A549 (cell line): ENCODE results near the gene RNF2. TPM values are rescaled to one million over a fixed set of nuclear protein-coding genes. Genes with fewer than 3 reads are reported as not detected.

Experiments
- ATAC-seq, 2 experiments: fragments of 200-7000 bp in 1 of 2; fragments of >200 bp in 1 of 2; cut with Nextera tagmentation in 1 of 2; cut with Tn5 transposase in 1 of 2; 3 replicates each; pipeline versions ENCODE4 v1.8.0 to v1.9.1; 2018 to 2020; ENCODE audit warnings: mild to moderate bottlenecking in 1 of 2, moderate library complexity in 1 of 2
- CTCF ChIA-PET: fragments of 300-600 bp; sonication (Branson Sonifier 250); formaldehyde crosslinking; extraction: SDS; loops from one replicate; lab custom pipeline; 2021; ENCODE audit warnings: antibody characterized with exemption, inconsistent platforms; lab: Yijun Ruan, JAX
- POLR2A ChIA-PET: fragments of 350-600 bp; formaldehyde crosslinking; extraction: SDS; loops from one replicate; lab custom pipeline; 2021; ENCODE audit warnings: antibody characterized with exemption, inconsistent platforms; lab: Yijun Ruan, JAX
- DNase-seq, 2 experiments: peaks; one replicate each; pipeline versions ENCODE4 v3.0.0 to v3.0.0-alpha.2; 2011 to 2016; ENCODE audit warnings: low read depth in 1 of 2, low spot score in 1 of 2
- FAIRE-seq: peaks from 2 replicates; lab custom pipeline; 2011; peaks lifted over from hg19 to GRCh38; lab: Jason Lieb, UNC
- H3K27ac ChIP-seq, 2 experiments: fragments of >200 bp; sonication (Bioruptor Twin); formaldehyde crosslinking; 3 replicates each; pipeline ENCODE4 v1.5.1; 2016 to 2017
- H3K4me1 ChIP-seq: fragments of >200 bp; sonication (Bioruptor Twin); formaldehyde crosslinking; 3 replicates; pipeline ENCODE4 v1.6.1; 2016
- H3K4me2 ChIP-seq: fragments of >200 bp; sonication (Bioruptor Twin); formaldehyde crosslinking; 3 replicates; pipeline ENCODE4 v1.6.1; 2016
- H3K4me3 ChIP-seq: fragments of >200 bp; sonication (Bioruptor Twin); formaldehyde crosslinking; 3 replicates; pipeline ENCODE4 v1.5.1; 2016
- H3K9me3 ChIP-seq: fragments of >200 bp; sonication (Bioruptor Twin); formaldehyde crosslinking; 3 replicates; pipeline ENCODE4 v1.6.1; 2016
- CBX8 ChIP-seq: fragments of 200-600 bp; sonication (generic); IDR thresholded peaks from 2 replicates; pipeline ENCODE4 v1.6.1; 2016
- CEBPB ChIP-seq, 2 experiments: fragments of >200 bp in 1 of 2; sonication (Bioruptor Twin) in 1 of 2; formaldehyde crosslinking in 1 of 2; IDR thresholded peaks; 2 replicates each; pipeline ENCODE4 v1.6.1; 2012 to 2016
- CHD4 ChIP-seq: fragments of 200-600 bp; sonication (generic); IDR thresholded peaks from 2 replicates; pipeline ENCODE4 v1.6.1; 2016; ENCODE audit warnings: antibody characterized with exemption, mild to moderate bottlenecking, borderline replicate concordance
- E2F6 ChIP-seq: IDR thresholded peaks from 2 replicates; pipeline ENCODE4 v1.6.1; 2012; ENCODE audit warnings: low read depth, borderline replicate concordance
- EHF ChIP-seq: fragments of 250-450 bp; sonication (Bioruptor Pico); IDR thresholded peaks from 2 replicates; pipeline ENCODE4 v1.5.0; 2020; ENCODE audit warnings: mild to moderate bottlenecking
- ELK1 ChIP-seq: fragments of 150-350 bp; IDR thresholded peaks from 2 replicates; pipeline ENCODE4 v1.6.1; 2014; ENCODE audit warnings: low read depth, mild to moderate bottlenecking, low read length
- HDAC2 ChIP-seq: fragments of 200-600 bp; sonication (generic); IDR thresholded peaks from 2 replicates; pipeline ENCODE4 v1.6.1; 2016
- HEYL ChIP-seq: fragments of 250-450 bp; sonication (Bioruptor Pico); IDR thresholded peaks from 2 replicates; pipeline ENCODE4 v1.8.0; 2021; ENCODE audit warnings: mild to moderate bottlenecking, moderate library complexity
- HOXA7 ChIP-seq: fragments of 250-450 bp; sonication (Bioruptor Pico); IDR thresholded peaks from 2 replicates; pipeline ENCODE4 v1.5.0; 2020; ENCODE audit warnings: mild to moderate bottlenecking, moderate library complexity
- HOXB5 ChIP-seq: fragments of 250-450 bp; sonication (Bioruptor Pico); IDR thresholded peaks from 2 replicates; pipeline ENCODE4 v1.5.0; 2020; ENCODE audit warnings: mild to moderate bottlenecking, moderate library complexity
- JUN ChIP-seq, 2 experiments: fragments of >200 bp; sonication (Bioruptor Twin); formaldehyde crosslinking; IDR thresholded peaks; 2 replicates in 1 of 2; 3 replicates in 1 of 2; pipeline ENCODE4 v1.6.1; 2016 to 2017
- NFE2L2 ChIP-seq: fragments of 150-350 bp; conservative IDR thresholded peaks from 2 replicates; pipeline ENCODE4 v1.6.1; 2014; ENCODE audit warnings: low read length
- RAD21 ChIP-seq, 2 experiments: fragments of >200 bp in 1 of 2; sonication (Bioruptor Twin) in 1 of 2; formaldehyde crosslinking in 1 of 2; IDR thresholded peaks in 1 of 2; conservative IDR thresholded peaks in 1 of 2; 2 replicates in 1 of 2; 3 replicates in 1 of 2; pipeline ENCODE4 v1.6.1; 2012 to 2018; ENCODE audit warnings: inconsistent platforms in 1 of 2
- RFX5 ChIP-seq: fragments of 450-650 bp; IDR thresholded peaks from 2 replicates; pipeline ENCODE4 v1.7.1; 2014; ENCODE audit warnings: antibody characterized with exemption, mild to moderate bottlenecking, moderate library complexity
- SREBF2 ChIP-seq: fragments of 450-650 bp; IDR thresholded peaks from 2 replicates; pipeline ENCODE4 v1.6.1; 2014; ENCODE audit warnings: mild to moderate bottlenecking, moderate library complexity
- USF2 ChIP-seq: fragments of 450-650 bp; IDR thresholded peaks from 2 replicates; pipeline ENCODE4 v1.6.1; 2014; ENCODE audit warnings: antibody characterized with exemption
- ZC3H11A ChIP-seq: fragments of 450-650 bp; IDR thresholded peaks from 2 replicates; pipeline ENCODE4 v1.6.1; 2014; ENCODE audit warnings: antibody characterized with exemption, mild to moderate bottlenecking
- ZNF302 ChIP-seq: fragments of 250-450 bp; sonication (Bioruptor Pico); IDR thresholded peaks from 2 replicates; pipeline ENCODE4 v1.9.0; 2021; ENCODE audit warnings: inconsistent platforms, mild to moderate bottlenecking, moderate library complexity
- WGBS: methylation state at CpG from one replicate; pipeline ENCODE4 v1.1.6; 2017; ENCODE audit errors: missing lambda C conversion rate; 5-methylcytosine and 5-hydroxymethylcytosine counted together
- polyA plus RNA-seq, 4 experiments: library from polyadenylated mRNA; depleted of rRNA in 3 of 4; stranded (reverse); fragments of >200 nt; fragmentation: RNase III in 1 of 4; extraction: RNeasy Plus Mini Kit Qiagen cat#74134 plus additional on column Dnase treatment in 1 of 4; gene quantifications; 2 replicates in 3 of 4; 3 replicates in 1 of 4; pipeline ENCODE4 v1.2.3, GENCODE V29; 2011 to 2017
- TF ChIP-seq, protein P1 (sequence below): IDR thresholded peaks from 2 replicates; pipeline ENCODE4 v1.6.1; 2012

RNF2 gene
- polyA plus RNA-seq, 2 of the 4 experiments (the other 2 are of a cell fraction): 16.6 to 38.2 TPM

DNA sequence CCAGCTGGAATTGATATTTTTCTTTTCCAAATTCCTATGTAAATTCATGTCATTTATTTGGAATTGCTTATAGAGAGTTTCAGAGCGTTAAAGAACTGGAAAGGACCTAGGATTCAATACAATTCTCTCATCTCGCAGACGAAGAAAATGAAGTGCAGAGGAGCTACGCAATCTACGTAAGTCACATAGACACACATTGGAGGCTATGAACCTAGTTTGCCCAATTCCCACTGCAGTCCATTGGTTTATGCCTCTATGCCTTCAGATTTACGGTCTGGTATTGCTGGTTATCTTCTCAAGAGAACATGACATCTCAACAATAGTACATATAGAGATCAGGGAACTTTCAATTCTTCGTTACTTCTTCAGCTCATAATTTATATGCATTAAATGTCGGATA, 971 bp upstream of the RNF2 start:
- TF ChIP-seq HOXB5 (no peak), CHD4 (no peak), RFX5 (no peak), RAD21 (conservative IDR thresholded peaks at IDR 0.05 in 1 of 2, IDR thresholded peaks at IDR 0.05 in 1 of 2) (no peak), EHF (CRISPR knock-in tag) (no peak), ELK1 (no peak), CEBPB (IDR thresholded peaks at IDR 0.05) (no peak), HEYL (CRISPR knock-in tag) (no peak), JUN (IDR thresholded peaks at IDR 0.05) (no peak), USF2 (no peak)
- TF ChIP-seq, protein P1, sequence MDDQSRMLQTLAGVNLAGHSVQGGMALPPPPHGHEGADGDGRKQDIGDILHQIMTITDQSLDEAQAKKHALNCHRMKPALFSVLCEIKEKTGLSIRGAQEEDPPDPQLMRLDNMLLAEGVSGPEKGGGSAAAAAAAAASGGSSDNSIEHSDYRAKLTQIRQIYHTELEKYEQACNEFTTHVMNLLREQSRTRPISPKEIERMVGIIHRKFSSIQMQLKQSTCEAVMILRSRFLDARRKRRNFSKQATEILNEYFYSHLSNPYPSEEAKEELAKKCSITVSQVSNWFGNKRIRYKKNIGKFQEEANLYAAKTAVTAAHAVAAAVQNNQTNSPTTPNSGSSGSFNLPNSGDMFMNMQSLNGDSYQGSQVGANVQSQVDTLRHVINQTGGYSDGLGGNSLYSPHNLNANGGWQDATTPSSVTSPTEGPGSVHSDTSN: no peak
- TF ChIP-seq, all 56 proteins: peak for 0
- ChIA-PET POLR2A (interaction anchor here (3.6 kb wide), 1 partner anchor 112 kb away, joined by 14 read pairs; the partner anchor contains the start of genes SWT1 and TRMT1L), CTCF (interaction anchor here (0.8 to 1.0 kb wide), 2 partner anchors 9 to 71 kb away, joined by 3 read pairs; no protein-coding TSS in a partner anchor)
- peaks cover 15% of the 10 kb centered on the region for H3K4me1 ChIP-seq
- H3K9me3 ChIP-seq: no peaks in the 10 kb centered on the region
- FAIRE-seq (no peak), ATAC-seq (no peak), DNase-seq (no peak)
- peak overlapping the region; percentile 83; the same call in 1 of the 3 replicates for H3K4me2 ChIP-seq
- no peak overlapping the region for H3K4me3 ChIP-seq
- WGBS: 94% methylated on average over 8 of the region's 8 CpGs
- no peak overlapping the region for H3K27ac ChIP-seq

DNA sequence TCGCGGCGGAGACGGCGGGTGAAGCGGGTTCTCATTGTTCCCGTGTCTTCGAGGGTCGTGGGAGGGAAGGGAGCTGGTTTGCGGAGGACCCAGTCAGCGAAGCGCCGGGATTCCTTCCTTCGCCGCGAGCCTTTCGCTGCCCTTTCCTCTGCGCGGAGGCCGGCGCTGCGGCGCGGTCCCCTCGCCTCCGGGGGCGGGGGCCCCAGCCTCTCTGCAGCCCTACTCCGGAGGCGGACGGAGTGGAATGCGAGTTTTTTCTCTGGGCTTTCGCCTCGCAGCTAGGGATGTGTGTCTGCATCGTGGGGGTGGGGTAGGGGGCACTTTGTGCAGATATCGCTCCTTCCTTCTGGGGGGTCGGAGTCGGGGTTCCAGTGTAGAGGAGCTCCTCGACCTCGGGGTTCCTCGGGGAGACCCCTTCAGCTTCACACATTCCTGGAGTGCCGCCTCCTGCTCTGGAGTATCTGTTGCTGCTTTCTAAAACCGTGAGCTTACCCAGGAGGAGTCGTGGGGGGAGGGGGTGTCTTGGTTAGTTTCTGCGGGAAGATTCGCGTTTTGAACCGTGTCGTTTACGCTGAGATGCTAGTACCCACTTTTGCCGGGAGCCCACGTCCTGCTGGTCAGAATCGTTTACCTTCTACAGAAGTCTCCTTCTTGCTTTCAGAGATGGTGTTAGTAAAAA, 595 bp downstream of the RNF2 start:
- FAIRE-seq: no peak
- peak overlapping the region; percentile 83 for H3K4me2 ChIP-seq
- no peak for TF ChIP-seq CBX8
- no peak for TF ChIP-seq HOXA7 (CRISPR knock-in tag)
- TF ChIP-seq HEYL (CRISPR knock-in tag): no peak
- 0 out of 5 replicates have a peak, but pooled peaks of 1 of the 2 experiments have one; percentile 9 for TF ChIP-seq JUN (IDR thresholded peaks at IDR 0.05)
- no peak for TF ChIP-seq ZNF302 (CRISPR knock-in tag)
- TF ChIP-seq, all 56 proteins: peak for 1
- H3K27ac ChIP-seq: peak overlapping the region; percentile 90 to 94
- ChIA-PET CTCF (interaction anchor here (0.5 to 1.1 kb wide), 5 partner anchors 7 to 241 kb away, joined by 3 read pairs; no protein-coding TSS in a partner anchor), POLR2A (interaction anchor here (3.6 kb wide), 1 partner anchor 111 kb away, joined by 14 read pairs; the partner anchor contains the start of genes SWT1 and TRMT1L)
- H3K4me1 ChIP-seq: peaks cover 15% of the 10 kb centered on the region
- under 1% methylated on average over 25 of the region's 52 CpGs for WGBS
- DNase-seq (peak; percentile 26 to 44), ATAC-seq (peak; percentile 69 to 79)
- H3K9me3 ChIP-seq: no peaks in the 10 kb centered on the region
- H3K4me3 ChIP-seq: peak overlapping the region; percentile 61

DNA sequence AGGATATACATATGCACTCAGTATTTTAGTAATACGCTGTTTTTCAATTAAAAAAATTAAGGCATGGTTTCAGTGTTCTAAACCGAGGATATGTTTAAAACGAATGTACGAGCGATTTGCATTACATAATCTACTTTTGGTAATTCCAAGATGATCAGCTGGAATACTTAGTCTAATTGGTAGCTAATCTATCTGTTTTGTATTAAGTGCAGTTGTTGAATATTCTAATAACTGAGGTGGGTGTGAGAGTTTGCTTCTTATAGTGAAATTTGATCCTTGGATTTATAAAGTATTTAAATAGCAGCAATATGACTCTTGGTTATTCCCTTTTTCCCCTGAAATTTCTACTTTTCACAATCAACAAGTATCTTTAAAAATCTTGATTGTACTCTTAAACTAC, 1.3 kb downstream of the RNF2 start:
- Histone ChIP-seq H3K4me1 (peaks cover 15% of the 10 kb centered on the region), H3K27ac (peak overlapping the region in 1 of 2 experiments; percentile 94; a peak in 3 of 6 replicates), H3K4me3 (peak overlapping the region; percentile 61), H3K4me2 (peak overlapping the region; percentile 83), H3K9me3 (no peaks in the 10 kb centered on the region)
- ATAC-seq (no peak), DNase-seq (no peak), FAIRE-seq (no peak)
- TF ChIP-seq SREBF2 (no peak), ZC3H11A (no peak), E2F6 (no peak), HDAC2 (no peak), NFE2L2 (no peak)
- ChIA-PET POLR2A (interaction anchor here (3.6 kb wide), 1 partner anchor 110 kb away, joined by 14 read pairs; the partner anchor contains the start of genes SWT1 and TRMT1L), CTCF (interaction anchor here (0.8 to 0.9 kb wide), 2 partner anchors 11 to 13 kb away, joined by 3 to 8 read pairs; no protein-coding TSS in a partner anchor)
- WGBS: 20% methylated on average over 5 of the region's 5 CpGs
